ENCODE data around the gene TUBB.

TUBB gene

GRCh38 chr6:30726506-30727413, 6.6 kb downstream of the TUBB start:
- Histone ChIP-seq H3K27ac (peak overlapping the region in 3 of 21 experiments; percentile 21 to 61 (median 24)), H3K4me3 (no peak overlapping the region)

DNA sequence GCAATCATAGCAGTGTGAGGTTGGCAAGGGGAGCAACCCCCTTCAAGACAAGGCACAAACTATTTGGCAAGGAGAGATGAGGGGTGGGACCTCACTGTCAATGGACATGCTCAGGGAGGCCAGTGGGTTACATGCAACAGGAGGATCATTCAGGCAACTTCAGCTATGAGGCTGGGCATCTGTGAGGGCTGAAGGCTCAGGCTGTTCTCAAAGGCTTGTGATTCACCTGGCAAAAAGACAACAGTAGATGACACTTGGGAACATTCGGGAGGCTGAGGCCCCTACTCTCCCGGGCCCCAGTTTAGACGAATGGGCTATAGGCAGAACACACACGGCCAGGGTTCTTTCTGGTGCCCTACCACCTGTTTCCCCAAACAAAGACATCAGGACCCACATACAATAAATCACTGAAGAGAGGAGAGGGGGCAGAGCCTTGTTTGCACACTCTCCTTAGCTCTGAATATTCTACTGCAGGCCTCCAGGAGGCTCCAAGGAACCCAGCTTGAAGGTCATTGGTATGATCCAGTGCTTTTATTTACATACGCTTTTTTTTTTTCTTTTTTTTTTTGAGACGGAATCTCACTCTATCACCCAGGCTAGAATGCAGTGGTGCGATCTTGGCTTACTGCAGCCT, 7.9 kb downstream of the TUBB start:
- Histone ChIP-seq H3K27ac (peak overlapping the region in 2 of 21 experiments; percentile 53 to 61), H3K4me3 (no peak overlapping the region)

- Histone ChIP-seq H3K4me3 (peak overlapping the region in 1 of 7 experiments; percentile 8), H3K27ac (peak overlapping the region in 8 of 21 experiments; percentile 22 to 63 (median 48))
Measured at GRCh38 chr6:30730601-30731435, 10.7 kb downstream of the TUBB start.

DNA sequence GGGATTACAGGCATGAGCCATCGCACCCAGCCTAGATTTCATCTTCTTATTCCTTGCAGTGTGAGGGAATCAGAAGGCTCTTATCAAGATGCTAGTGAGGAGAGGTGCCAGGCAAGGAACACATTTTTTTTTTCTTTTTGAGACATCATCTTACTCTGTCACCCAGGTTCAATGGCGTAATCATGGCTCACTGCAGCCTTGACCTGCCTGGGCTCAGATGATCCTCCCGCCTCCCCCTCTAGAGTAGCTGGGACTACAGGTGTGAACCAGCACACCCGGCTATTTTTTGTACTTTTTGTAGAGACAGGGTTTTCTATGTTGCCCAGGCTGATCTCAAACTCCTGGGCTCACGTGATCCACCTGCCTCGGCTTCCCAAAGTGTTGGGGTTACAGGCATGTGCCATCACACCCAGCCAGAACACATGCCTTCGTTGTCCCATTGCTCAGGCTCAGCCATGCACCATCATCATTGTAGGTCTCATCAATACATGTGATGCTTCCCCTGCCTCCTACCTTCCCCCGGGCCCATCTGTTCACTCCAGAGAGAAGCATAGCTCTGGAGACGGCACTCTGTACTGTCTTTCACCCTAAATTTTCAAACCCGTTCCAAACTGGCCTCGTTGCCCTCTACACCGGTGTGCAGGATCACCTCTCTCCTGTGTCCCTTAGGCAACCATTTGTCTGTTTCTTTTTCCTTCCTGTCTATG, 12.2 kb downstream of the TUBB start:
- H3K27ac ChIP-seq, result no peak overlapping the region

DNA sequence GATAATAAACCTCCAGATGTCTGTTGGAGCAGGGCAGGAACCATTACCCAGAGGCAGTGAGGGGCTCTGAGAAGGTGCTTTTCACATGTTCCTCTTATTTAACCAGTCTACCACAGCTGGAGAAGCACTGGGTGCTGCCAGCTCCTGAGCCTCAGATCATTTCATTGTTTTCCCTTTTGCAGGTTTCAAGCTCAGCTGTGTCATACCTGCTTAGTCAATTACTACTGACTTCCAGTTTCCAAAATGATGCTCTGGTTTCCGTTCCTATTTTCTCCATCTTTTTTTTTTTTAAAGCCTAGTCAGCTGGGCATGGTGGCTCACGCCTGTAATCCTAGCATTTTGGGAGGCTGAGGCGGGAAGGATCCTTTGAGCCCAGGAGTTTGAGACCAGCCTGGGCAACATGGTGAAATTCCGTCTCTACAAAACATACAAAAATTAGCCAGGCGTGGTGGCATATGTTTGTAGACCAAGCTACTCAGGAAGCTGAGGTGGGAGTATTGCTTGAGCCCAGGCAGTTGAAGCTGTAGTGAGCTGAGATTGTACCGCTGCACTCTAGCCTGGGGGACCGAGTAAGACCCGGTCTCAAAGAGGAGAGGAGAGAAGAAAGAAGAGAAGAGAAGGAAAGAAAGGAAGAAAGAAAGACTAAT, 15.6 kb downstream of the TUBB start:
- no peak overlapping the region for H3K4me3 ChIP-seq
- H3K27ac ChIP-seq, result peak overlapping the region in 1 of 21 experiments; percentile 11

More for the DNA sequence above, 12.2 kb downstream of the TUBB start:
- no peak overlapping the region for H3K4me3 ChIP-seq

DNA sequence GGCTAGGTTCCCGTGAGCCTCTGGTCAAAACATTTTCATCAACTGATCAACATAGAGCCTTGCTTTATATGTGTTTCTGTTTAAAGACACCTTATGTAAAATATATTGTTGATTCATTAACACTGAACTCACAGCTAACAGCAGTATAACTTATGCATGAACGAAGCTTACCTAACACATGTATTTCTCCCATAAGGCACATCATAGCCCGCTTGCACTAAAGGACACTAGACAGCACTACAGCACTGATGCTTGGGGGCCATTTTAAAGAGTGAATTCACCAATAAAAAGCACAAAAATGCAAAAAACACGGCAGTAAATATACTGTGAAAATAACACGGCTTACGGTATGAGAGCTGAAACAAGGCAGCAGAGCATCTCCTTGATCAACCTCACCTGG, 18.4 kb downstream of the TUBB start:
- H3K4me3 ChIP-seq, result no peak overlapping the region
- peak overlapping the region in 1 of 21 experiments; percentile 20 for H3K27ac ChIP-seq

GRCh38 chr6:30740540-30740870, 20.4 kb downstream of the TUBB start:
- H3K27ac ChIP-seq, result peak overlapping the region in 8 of 21 experiments; percentile 37 to 98 (median 95)
- no peak overlapping the region for H3K4me3 ChIP-seq

DNA sequence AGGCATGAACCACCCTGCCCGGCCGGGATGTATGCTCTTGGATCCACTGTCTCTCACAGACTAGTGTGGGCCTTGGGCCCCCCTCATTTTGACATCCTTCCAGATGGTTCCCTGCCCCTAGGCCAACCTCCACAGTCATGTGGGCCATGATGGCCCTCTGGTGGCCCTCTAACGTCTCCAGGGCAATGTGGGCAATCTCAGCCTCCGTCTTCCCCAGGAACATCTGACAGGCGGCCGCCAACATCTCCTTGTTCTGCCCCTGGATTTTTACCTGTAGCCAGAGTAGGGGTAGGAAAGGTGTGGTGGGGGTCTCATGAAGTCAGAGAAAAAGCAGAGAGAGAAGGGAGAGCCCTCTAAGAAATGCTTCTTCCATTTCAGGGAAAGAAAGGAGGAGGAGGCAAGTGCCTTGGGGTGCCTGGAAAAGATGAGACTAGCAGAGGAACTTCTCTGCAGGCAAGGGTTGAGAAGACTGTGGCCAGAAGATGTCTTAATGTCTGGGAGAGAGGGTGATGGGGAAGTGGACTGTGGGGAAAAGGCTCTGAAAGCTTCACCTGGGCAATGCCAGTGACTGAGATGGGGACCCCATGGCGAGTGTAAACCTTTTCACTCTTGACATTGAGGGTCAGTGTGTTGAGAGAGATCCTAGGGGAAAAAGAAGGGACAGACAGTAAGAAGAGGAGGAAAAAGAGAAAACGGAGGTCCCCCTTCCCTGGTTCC, 21.1 kb downstream of the TUBB start:
- Histone ChIP-seq H3K27ac (peak overlapping the region; percentile 80 to 98 (median 94)), H3K4me3 (peak overlapping the region; percentile 67 to 88 (median 74))

DNA sequence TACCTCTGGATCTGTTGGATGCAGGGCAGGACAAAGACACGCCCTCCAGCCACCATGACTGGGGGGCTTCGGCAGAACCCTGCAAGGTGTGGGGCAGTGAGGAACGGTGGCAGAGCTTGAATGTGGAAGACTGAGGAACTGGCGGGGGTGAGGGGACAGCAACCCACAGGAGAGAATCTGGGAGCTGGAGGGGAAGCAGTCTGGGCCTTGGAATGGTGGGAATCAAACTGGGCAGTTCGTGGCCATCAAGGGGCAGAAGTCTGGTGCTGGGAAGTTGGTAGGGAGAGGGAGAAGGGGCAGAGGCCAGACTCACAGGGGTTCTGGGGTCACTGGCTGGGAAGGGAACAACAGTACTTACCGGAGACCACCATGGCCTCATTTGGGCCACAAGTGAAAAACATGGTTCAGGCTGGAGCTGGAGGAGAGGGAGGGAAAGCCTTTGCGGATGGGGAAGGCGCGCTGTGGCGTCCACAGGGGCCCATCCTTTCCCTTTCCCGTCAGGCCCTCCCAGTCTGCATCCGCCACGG, 21.7 kb downstream of the TUBB start:
- peak overlapping the region; percentile 80 to 98 (median 94) for H3K27ac ChIP-seq
- peak overlapping the region; percentile 67 to 88 (median 74) for H3K4me3 ChIP-seq

GRCh38 chr6:30742316-30743098, 22.4 kb downstream of the TUBB start, which contains the start of gene FLOT1:
TSS of gene FLOT1 (minus strand) at chr6:30742687. CDS start at chr6:30742189, 498 bp downstream.
- H3K4me3 ChIP-seq, result peak within 1 kb of the TSS; percentile 67 to 88 (median 74)
- peak within 1 kb of the TSS; percentile 82 to 98 (median 94) for H3K27ac ChIP-seq

DNA sequence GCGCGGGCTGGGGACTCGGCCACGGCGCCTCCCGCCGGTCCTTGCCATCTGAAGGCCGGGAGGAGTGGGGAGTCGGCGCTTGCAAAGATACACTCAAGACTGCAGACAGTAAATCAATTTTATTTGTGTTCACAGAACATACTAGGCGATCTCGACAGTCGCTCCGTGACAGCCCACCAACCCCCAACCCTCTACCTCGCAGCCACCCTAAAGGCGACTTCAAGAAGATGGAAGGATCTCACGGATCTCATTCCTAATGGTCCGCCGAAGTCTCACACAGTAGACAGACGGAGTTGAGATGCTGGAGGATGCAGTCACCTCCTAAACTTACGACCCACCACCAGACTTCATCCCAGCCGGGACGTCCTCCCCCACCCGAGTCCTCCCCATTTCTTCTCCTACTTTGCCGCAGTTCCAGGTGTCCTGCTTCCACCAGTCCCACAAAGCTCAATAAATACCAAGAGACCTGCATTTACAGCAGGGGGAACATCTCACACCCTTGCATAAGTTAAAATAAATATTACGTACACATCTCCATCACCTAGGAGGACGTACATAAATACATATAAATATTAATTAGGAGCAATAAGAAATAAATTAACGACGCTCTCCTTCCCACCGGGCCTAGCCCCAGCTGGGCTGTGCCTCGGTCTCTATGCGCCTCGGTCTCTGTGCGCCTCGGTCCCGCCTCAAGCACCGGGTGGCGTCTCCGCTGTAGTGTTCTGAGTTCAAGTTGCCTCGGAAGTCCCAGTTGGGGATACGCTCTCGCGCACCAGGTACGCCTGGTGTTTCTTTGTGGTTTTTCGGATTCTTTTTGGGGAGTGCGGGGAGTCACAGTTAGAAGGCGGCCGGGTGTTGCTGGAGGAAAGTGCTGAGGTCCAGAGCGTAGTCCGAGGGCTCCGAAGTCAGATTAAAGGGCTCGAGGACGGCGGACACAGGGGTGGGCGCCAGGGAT, 23.2 kb downstream of the TUBB start:
- peak overlapping the region; percentile 67 to 88 (median 74) for H3K4me3 ChIP-seq
- H3K27ac ChIP-seq, result peak overlapping the region; percentile 74 to 98 (median 94)

DNA sequence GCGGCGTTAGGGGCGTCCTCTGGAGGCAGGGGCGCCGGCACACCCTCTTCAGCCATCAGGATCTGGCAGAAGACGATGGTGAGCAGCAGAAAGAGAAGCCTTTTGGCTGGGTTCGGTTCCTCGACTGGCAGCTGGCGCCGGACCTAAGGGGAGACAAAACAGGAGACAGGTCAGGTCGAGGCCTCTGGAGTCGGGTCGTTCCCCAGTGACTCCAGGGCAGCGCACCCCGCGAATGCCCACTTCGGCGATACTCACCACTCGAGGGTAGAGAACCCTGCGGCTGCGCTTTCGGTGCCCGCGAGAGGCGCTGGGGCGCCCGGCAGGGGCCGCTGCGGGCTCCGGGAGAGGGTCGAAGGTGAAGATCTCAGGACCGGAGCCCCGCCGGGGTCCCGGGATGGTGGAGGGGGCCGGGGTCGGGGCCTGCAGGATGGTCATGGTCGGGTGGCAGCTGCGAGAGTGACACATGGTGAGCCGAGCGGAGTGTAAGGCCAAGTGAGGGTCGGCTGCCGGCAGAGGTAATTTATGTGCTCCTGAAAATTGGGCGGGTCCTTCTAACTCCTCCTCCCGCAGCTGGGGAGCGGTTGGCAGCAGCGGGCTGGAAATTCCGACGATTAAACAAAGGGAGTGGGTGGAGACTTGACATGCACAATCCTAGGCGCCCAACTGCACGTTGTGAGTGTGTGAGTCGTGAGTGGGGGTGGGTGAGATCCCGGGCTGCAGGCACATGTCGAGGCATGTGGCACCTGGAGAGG, 24.1 kb downstream of the TUBB start, which contains the start of gene IER3:
Gene IER3 (minus strand): TSS at position 494 of the 752 bp plus-strand sequence. CDS start 29 bp downstream, at position 465.
- H3K27ac ChIP-seq, result peak within 1 kb of the TSS; percentile 74 to 98 (median 94)
- H3K4me3 ChIP-seq, result peak within 1 kb of the TSS; percentile 67 to 88 (median 74)

DNA sequence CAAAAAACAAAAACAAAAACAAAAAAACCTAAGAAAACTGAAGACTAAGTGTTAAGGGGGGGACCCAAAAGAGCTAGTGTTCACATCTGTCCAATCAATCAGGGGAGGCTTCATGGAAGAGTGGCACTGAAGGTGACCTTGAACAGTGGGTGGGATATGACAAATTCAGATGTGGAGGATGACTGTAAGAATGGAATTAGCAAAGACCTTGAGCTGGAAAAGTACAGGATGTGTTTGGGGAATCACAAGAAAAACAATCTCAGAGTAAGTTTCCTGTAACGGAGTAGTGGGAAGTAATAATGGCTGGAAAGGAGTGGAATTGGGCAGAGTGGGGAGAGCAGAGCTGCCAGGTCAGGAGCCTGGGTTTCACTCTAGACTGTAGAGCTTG, 27.1 kb downstream of the TUBB start:
- H3K4me3 ChIP-seq, result no peak overlapping the region
- H3K27ac ChIP-seq, result peak overlapping the region in 14 of 21 experiments; percentile 27 to 96 (median 82)

- Histone ChIP-seq H3K4me3 (no peak overlapping the region), H3K27ac (peak overlapping the region in 19 of 21 experiments; percentile 27 to 96 (median 81))
Measured at GRCh38 chr6:30747902-30748769, 28.0 kb downstream of the TUBB start.
